GM18868 (cell line): ENCODE results near the gene SH3PXD2A.
"Not testable (repeated sequence)": the region's sequence is repeated elsewhere in the genome, so short reads cannot be mapped to it uniquely, and the experiment has no call there.

Experiments
- ATAC-seq: cut with Tn5 transposase; IDR thresholded peaks from one replicate; pipeline ENCODE4 v1.9.1; 2021; ENCODE audit warnings: mild to moderate bottlenecking, moderate library complexity; ENCODE audit not compliant: unreplicated experiment

The SH3PXD2A gene

DNA sequence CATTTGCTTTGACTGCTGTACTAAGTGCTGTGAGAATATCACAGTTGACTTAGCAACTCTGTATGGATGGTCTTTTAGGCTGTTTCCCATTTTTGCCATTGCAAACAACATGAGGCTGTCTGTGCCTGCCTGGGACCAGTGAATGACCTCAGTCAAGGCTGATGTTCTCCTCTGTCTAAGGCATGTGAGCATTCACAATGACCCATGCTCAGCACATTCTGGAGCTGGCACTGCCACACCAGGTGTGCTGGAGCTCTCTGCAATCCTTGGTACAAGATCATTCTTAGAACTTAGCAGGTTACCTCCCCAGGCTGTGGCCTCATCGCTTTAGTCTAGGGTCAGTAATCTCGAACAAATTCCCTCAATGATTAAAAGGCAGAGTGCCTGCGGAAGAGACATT, 61.9 kb downstream of the SH3PXD2A start:
- ATAC-seq: no peak

DNA sequence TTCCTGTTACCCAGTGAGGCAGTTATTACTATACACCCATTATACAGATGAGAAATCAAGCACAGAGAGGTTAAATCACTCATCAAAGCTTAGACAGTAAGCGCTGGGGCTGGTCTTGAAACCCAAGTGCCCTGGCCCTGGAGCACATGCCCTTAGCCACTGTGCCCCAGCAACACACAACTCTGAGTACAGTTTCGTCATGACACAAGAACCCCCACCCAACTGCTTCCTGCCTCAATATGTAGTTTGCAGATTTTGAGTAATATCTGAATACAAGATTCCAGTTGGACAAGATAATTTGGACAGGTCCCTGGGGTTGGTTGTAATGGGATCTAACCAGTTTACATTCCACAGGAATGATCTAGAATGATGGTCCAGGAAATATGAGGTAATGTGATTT, 62.8 kb downstream of the SH3PXD2A start:
- no peak for ATAC-seq

GRCh38 chr10:103791858-103792257, 63.5 kb downstream of the SH3PXD2A start:
- no peak for ATAC-seq

DNA sequence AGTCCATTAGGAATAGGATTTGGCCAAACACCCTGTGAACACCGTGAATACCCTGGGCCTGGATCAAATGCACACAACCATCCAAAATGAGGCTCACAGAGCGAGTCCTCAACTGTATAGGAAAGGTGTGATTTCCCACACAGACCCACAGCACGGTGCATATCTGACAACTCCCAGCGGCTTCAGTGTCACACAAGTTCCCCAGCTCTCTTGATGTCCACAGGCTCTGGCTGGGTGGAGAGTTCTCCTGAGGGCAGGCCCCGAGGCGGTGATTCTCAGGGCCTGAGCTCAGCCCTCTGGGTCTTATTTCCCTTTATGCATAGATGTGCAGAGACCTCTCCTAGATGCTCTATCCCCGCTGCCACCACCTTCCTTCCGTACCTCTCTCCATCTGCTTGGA, 64.1 kb downstream of the SH3PXD2A start:
- ATAC-seq: no peak

GRCh38 chr10:103790580-103790979, 64.8 kb downstream of the SH3PXD2A start:
- no peak for ATAC-seq

- no peak for ATAC-seq
Measured at GRCh38 chr10:103789771-103790201, 65.6 kb downstream of the SH3PXD2A start.

GRCh38 chr10:103789161-103789560, 66.2 kb downstream of the SH3PXD2A start:
- no peak for ATAC-seq

DNA sequence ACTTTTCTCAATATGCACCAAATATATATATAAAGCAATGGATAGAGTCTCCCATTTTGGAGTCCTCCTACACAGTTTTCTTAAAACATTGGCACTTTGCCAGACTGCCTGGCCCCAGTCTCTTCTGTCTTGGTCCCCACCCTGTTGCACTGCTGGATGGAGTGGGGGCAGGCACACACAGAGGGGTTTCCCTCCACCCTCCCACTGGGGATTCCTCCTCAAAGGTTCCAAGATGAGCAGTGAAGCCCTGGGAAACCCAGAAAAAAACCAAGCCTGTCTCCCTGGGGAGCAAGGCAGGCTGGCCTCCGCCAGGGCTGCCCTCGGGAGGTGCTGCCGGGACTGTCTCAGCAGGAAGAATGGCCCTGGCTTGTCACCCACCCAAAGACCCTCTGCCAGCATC, 68.0 kb downstream of the SH3PXD2A start:
- no peak for ATAC-seq

DNA sequence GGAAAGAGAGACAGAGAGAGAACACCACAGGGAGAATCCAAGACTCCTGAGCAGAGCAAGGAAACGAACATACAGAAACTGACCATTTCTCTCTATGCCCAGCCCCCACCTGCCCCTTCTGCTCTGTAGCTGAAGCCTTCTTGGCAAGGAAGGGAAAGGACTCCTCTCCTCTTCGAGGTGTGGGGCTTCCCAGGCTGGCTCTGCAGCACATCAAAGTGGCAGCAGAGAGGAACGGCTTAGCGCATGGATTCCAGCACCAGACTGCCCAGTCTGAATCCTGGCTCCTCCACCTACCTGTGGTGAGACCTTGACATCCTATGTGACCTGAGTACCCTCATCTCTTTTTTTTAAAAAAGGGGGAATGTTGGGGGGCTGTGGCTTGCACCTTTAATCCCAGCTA, 69.4 kb downstream of the SH3PXD2A start:
- no peak for ATAC-seq

GRCh38 chr10:103784723-103785418, 70.5 kb downstream of the SH3PXD2A start:
- ATAC-seq: no peak

GRCh38 chr10:103784089-103784488, 71.3 kb downstream of the SH3PXD2A start:
- ATAC-seq: no peak

GRCh38 chr10:103783681-103784080, 71.7 kb downstream of the SH3PXD2A start:
- ATAC-seq: no peak

DNA sequence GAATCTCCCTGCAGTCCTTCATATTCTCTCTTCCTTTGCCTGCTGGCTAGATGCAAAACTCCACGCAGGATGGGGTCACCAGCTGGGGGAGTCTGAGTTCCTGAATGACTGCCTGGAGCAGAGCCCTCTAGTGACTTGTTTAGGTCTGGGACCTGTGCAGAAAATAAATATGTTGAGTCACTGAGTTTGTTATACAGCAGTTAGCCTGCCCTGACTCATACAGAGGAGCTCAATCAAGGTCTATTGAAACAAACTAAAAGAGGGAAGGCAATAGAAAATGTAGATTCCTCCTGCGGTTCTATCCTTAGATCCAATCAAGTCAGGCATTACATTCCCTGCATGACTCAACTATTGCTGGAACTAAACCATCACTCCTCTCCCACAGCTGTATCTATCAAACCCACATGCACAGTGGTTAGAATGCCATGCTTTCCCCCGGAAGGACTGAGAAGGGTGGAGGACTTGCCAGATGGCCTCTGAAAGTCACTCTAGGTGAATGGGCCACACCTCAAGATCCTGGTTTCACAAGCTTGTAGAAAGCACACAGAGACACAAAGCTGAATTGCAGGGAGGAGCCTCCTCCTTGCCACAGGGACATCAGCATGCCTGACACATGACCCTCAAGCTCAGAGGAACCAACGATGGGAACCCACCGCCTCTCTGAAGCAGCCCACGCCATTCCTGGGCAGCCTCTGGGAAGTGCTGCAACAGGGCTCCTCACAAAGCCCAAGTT, 73.9 kb downstream of the SH3PXD2A start:
- no peak for ATAC-seq

- no peak for ATAC-seq
Measured at GRCh38 chr10:103780242-103781149, 74.9 kb downstream of the SH3PXD2A start.

DNA sequence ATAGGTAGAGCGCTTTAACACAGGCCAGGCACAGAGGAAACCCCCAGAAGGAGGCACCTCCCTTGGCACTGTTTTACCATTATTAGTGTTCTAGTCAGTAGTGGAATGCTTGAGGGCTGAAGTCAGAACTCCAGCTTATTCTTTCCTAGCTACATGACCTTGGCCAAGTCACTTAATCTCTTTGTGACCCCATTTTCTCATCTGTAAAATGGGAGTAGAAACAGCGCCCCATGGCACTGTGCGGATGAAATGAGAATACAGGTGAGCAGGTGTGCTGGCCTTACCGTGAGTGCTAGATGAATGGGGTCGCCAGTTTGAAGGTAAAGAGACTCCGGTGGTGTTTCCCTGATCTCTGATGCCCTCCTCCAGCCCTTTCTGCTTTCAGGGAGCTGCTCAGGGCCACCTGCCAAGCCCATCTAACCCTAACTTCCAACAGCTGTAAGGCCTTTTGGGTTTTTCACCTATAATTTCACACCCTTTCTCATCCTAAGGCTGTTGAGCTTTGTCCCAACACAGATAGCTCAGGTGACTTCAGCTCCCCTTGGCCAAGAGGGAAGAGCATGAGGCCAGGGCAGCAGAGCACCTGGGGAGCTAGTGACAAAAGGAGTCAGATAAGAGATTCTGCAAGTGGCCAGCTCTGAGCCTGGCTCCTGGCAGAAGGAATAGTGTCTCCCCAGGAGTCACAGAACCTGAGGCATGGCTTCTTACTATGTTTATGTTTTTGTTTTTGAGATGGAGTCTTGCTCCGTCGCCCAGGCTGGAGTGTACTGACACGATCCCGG, 76.8 kb downstream of the SH3PXD2A start:
- no peak for ATAC-seq

DNA sequence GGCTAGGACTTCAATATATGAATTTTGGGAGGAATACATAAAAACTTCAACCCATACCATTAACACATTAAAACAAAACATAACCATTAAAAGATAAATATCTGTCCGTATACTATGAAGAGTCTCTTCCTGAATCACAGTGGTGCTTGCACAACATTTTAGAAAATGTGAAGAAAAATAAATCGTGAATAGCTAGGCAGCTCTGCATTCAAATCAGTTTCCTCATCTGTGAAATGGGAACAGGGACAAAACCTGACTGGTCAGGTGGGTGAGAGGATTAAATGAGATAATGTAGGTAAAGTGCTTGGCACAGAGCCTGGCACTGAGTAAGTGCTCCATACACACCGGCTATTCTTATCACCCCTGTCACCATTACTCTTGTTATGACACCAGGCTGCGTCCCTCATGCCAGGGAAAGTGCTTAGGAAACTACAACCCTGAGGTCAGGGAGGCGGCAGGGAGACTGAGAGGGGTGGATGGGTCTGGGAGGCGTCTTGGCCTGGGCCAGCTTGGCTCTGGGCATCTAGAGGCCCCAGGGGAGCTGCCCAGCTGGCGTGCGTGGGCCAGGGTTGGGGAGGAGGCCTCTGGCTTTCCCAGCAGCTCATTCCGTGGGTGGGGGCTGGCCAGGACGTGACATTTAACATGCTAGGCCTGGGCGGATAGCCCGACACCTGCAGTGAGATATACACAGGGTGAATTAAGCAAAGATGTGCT, 78.3 kb downstream of the SH3PXD2A start:
- ATAC-seq: peak; percentile 41

- no peak for ATAC-seq
Measured at GRCh38 chr10:103775776-103776175, 79.6 kb downstream of the SH3PXD2A start.

- ATAC-seq: not testable (repeated sequence)
Measured at GRCh38 chr10:103772846-103773245, 82.5 kb downstream of the SH3PXD2A start.

GRCh38 chr10:103772096-103772845, 83.1 kb downstream of the SH3PXD2A start:
- peak; percentile 60 for ATAC-seq
